ENCODE data around the gene ANKK1.

ANKK1 gene

GRCh38 chr11:113350336-113351067 lies 37.1 kb upstream of the ANKK1 start:
- H3K4me3 ChIP-seq (ENCODE audit: low read depth, low read length): no peak overlapping the region
- no peak for DNase-seq (ENCODE audit: low read depth)
- TF ChIP-seq CTCF (IDR thresholded peaks at IDR 0.05; ENCODE audit: control insufficient read depth, extremely low read depth, insufficient read depth): no peak

GRCh38 chr11:113351068-113351450 lies 36.5 kb upstream of the ANKK1 start:
- DNase-seq (ENCODE audit: low read depth): no peak
- H3K4me3 ChIP-seq (ENCODE audit: low read depth, low read length): no peak overlapping the region
- TF ChIP-seq CTCF (IDR thresholded peaks at IDR 0.05; ENCODE audit: control insufficient read depth, extremely low read depth, insufficient read depth): no peak

GRCh38 chr11:113351480-113351879 lies 36.1 kb upstream of the ANKK1 start:
- DNase-seq (ENCODE audit: low read depth): no peak
- no peak for TF ChIP-seq CTCF (IDR thresholded peaks at IDR 0.05; ENCODE audit: control insufficient read depth, extremely low read depth, insufficient read depth)
- no peak overlapping the region for H3K4me3 ChIP-seq (ENCODE audit: low read depth, low read length)

- H3K4me3 ChIP-seq (ENCODE audit: low read depth, low read length): no peak overlapping the region
- no peak for DNase-seq (ENCODE audit: low read depth)
- TF ChIP-seq CTCF (IDR thresholded peaks at IDR 0.05; ENCODE audit: control insufficient read depth, extremely low read depth, insufficient read depth): no peak
Measured at GRCh38 chr11:113356203-113356602, 31.4 kb upstream of the ANKK1 start.

GRCh38 chr11:113363406-113363805 lies 24.2 kb upstream of the ANKK1 start:
- no peak for TF ChIP-seq CTCF (IDR thresholded peaks at IDR 0.05; ENCODE audit: control insufficient read depth, extremely low read depth, insufficient read depth)
- H3K4me3 ChIP-seq (ENCODE audit: low read depth, low read length): no peak overlapping the region
- DNase-seq (ENCODE audit: low read depth): no peak

- no peak for TF ChIP-seq CTCF (IDR thresholded peaks at IDR 0.05; ENCODE audit: control insufficient read depth, extremely low read depth, insufficient read depth)
- no peak for DNase-seq (ENCODE audit: low read depth)
Measured at GRCh38 chr11:113363996-113364641, 23.5 kb upstream of the ANKK1 start.

More at GRCh38 chr11:113363996-113364641, 23.5 kb upstream of the ANKK1 start:
- H3K4me3 ChIP-seq (ENCODE audit: low read depth, low read length): no peak overlapping the region
